NCI-H1417 (cell line): ENCODE measurements around the gene STX18.

Source experiments
- DNase-seq, 3 experiments: peaks; one replicate each; lab custom pipeline; 2025; lab: John Stamatoyannopoulos, UW

The STX18 gene

DNA sequence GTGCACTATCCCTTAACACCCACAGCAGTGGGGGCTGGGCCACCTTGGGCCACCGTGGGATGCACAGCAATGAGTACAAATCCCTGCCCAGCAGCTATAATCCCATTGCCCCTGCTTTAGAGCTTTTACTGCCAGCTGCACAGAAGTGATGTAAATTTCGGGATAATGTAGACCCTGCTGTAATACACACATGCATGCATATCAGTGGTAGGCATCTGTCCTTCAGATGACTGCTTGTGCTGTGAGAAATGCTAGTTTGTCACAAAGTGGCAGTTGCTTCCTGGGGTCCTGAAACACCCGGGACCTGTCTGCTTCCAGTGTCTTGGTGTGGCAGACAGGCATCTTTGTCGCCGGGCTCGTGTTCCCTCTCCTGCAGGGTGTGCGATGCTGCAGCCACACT lies 140.8 kb downstream of the STX18 start:
- no peak for DNase-seq

DNA sequence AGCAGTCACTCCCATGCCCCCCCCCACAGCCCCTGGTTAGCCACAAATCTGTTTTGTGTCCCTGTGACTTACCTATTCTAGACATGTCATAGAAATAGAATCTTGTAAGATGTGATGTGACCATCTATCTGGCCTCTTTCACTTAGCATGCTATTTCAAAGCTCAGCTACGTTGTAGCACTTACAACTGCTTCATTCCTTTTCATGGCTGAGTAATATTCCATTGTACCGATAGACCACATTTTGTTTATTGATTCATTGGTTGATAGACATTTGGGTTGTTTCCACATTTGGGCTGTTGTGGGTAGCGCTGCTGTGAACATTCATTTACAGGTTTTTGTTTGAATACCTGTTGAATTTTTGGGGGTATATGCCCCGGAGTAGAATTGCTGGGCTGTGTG lies 143.4 kb downstream of the STX18 start:
- DNase-seq: no peak

DNA sequence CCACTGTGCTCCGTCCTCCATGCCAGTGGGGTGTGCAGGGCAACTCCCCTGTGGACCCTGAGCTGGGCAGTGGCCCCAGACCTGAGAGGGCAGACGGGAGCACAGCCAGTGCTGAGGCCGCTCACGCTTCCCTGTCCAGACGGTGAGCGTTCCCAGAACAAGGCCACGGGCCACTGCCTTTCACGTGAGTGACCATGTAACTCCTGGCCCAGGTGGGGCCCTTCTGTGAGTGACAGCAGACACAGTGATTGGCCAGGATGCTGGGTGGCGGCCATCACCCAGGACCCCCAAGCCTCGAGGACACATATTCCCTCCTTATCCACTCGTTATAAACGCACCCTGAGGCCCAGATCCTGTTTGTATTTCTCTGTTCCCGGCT lies 144.4 kb downstream of the STX18 start:
- no peak for DNase-seq

DNA sequence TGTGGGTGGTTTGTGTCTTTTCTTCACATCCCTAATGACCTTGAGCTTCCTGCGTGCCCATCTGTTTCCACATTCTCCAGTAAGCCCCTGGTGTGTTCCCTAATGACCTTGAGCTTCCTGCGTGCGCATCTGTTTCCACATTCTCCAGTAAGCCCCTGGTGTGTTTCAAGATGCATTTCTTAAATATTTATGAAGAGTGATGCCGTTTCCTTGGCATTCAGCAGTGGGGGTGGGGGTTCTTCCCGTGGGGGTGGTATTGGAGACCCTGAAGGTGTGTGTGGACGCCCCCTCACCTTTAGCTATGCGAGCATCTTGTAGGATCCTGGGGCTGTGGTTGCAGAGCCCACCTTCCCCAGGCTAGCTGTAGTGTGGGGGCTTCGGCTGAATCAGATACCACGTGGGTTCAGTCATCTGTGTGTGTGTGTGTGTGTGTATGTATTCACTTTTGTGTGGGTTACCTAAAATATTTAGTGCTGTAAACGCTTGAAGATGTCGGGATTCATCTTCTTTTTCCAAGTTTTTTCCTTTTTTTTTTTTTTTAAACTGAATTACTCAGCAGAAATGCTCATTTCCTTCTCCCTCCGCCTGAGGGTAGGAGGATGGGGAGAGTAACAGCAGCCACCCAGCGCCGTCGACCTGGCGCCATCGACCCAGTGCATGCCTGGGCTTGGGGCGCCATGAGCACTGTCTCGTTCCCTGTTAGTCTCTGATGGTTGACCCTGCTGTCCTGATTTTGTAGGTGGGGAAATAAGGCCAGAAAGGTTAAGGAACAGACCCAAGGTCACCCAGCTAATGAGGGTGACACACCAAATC lies 145.0 kb downstream of the STX18 start:
- DNase-seq: no peak

DNA sequence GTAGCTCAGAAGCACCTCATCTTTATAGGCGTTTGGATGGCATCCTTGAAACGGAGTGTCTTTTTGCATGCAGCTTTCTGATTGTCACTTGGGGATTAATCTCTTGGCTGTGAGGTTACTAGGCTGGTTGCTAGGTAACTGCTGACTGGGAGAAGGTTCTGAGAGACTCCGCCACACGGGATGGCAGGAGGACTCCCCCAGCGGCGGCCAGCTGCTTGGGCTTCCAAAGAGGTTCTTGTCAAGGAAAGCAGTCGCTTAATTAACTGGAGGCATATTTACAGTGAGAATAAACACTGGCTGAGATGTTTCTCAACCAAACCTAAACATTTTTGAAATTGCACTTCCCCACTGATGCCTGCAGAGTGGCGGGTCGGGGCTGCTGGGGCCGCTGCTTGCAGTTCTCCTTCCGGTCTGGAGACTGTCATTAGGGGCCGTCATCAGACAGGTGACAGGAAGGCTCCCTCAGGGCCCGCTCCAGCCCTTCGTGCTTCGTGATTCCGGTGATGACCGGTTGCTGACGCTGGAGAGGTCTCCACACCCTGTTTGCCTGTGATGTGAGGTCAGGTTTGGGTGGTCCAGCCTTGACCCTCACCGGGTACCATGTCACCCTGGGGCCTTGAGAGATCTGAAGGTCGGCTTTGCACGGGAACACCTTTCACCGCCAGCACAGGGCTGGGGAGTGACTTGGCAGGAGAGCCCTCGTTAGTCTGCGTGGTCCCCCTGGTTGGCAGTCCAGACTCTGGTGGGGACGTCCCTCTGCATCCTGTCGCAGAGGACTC lies 145.8 kb downstream of the STX18 start:
- DNase-seq: peak; percentile 80 to 91 (median 86)

DNA sequence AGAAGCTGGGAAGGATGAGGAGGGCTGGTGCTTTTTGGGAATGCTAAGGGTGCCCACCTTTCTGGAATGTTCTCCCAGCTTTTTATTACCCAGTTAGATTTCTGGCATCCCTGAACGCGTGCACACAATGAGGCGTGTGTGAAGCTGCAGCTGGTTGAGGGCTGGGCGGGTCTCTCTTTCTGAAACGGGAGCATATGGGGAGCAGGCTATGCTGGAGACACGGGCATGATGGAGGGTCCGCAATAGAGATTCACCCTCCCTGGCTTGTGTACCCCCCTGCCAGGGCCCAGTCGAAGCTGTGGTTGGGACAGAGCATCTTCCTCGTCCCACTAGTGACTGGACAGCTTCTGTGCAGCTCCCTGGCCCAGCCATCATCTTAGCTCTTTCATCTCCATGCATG lies 146.5 kb downstream of the STX18 start:
- DNase-seq: peak in 1 of 3 experiments; percentile 33

DNA sequence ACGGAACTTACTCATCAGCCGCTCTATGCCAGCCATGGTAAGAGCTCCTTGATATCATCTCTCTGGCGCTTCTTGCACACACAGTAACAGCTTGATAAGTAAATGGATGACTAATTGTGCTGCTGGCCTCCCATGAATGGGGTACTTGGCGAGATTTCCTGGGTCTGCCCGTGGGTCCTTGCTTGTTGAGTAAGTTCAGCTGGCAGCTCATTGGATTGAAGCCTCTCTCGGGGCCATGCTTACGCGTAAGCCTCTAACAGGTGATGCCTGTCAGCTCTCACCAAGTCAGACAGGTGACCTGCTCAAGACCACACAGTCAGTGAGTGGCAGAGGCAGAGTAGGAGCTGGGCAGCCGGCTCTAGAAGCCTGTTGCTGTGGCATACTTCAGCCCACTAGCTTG lies 147.2 kb downstream of the STX18 start:
- no peak for DNase-seq

DNA sequence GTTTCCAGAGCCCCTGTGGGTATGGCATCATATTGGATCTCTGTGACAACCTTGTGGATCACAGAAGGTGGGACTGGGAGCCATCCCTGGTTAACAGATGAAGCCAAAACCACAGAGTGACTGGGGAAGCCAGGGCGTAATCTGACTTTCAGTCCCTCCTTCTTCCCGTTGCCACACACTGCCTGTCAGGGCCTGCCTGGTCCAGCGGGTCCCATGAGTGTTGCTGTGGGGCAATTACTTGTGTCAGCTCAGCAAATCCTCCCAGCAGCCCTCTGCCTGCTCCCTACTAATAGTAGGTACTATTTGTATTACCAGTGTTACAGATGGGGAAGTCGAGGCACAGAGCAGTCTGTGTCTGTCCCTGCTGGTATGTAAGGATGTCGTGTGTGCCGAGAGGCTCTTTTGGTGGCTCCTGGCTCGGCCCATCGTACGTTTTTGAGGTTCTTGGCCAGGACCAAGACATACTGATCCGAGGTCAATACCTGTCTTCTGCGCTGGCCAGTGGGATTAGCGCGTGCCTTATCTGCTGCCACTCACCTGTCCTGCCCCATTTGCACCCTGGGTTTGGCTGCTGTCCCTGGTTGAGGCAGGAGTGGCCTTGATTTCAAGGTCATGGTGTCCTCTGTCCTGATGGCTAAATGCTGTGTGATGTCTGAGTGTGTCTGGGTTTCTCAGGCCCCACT lies 149.2 kb downstream of the STX18 start:
- no peak for DNase-seq

DNA sequence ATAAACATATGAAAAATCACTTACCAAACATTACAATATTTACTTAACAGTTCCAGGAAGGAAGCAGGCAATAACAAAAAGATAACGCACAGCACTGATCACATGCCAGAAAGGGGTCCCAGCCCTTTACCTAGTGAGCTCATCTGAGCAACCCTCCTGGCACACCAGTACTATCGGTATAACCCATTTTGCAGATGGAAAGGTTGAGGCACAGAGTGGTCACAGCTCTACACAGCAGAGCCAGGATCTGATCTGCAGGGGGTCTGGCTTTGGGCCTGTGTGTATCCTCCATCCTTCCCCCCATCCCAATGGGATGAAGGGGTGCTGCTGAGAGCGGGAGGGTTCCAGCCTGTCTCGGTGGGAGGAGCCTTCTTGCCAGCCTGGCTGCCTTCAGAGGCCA lies 150.0 kb downstream of the STX18 start:
- DNase-seq: no peak

DNA sequence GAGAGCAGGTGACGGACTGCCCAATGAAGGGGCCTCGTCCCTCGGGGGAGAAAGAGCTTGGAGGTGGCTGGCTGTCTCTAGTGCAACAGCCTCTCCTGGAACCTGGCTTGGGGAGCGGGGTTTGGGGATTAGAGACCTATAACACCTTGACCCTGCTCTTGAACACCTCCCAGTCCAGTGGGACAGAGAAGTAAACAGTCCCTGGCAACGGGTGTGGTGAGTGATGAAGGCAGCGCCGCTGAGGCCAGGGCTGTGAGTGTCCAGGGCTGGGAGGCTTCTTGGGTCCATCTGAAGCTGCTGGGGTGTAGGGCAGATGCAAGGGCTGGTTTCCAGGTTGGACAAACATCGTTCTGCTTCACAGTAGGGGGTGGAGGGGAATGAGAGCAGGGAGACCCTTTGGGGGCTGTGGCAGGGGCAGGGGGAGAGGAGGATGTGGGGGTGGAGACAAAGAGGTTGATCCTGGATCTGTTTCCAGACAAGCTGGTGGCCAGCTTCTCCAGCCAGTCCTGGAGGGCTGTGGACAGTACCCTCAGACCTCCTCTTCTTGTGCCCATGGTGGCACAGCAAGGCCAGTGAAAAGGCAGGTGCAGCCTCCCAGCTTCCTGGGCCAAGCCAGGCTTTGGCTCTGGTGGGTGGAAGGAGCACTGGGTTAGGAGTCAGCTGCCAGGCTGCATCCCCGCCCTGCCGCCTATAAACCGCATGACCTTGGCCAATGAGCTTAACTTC lies 151.2 kb downstream of the STX18 start:
- no peak for DNase-seq

DNA sequence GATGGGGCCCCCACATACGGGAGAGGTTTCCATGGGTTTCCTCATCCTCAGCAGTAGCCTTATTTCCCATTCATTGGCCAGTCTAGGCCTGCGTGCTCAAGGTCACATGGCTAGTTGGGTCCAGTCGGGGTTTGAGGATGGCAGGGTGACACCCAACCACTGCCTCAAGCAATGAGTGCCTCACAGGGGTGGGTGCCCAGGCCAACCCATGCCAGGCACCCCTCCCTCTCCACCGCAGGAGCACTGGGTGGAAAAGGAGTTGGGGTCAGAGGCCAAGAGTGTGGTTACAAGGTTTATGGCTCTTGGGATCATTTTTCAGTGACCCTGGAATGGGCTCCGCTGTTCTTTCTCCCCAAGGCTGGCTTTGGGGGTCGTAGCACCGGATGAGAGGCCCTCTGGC lies 151.8 kb downstream of the STX18 start:
- DNase-seq: no peak

DNA sequence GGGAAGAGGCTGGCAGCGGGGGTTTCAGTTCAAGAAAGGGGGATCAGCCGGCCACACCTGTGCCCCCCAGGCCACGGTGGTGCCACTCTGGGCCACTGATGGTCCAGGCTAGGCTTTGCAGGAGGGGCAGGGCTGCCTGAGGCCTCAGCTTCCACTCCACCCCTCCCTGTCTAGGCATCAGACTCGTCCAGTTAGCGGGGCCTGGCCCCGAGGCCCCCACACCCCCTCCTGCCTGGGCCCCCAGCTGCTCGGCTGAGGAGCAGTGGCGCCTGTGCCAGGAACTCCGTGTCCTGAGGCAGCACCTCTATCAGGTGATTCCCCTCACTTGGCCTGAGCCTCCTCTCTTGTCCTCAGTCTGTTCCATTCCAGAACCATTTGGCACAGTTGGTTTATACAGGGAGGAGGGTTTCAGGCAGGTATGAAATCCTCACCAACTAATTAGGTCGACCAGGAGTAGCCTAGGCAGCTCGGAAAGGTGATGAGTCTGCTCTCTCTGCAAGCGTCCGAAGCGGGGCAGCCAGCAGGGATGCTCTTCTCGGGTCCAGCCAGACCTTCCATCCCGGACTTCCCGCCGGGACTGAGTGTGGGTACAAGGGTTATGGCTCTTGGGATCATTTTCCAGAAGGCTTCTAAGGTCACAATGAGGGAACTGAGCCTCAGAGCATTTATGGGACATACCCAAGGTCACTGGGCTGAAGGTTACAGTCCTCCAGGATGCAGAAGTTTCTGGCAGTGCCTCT lies 152.8 kb downstream of the STX18 start:
- DNase-seq: no peak

DNA sequence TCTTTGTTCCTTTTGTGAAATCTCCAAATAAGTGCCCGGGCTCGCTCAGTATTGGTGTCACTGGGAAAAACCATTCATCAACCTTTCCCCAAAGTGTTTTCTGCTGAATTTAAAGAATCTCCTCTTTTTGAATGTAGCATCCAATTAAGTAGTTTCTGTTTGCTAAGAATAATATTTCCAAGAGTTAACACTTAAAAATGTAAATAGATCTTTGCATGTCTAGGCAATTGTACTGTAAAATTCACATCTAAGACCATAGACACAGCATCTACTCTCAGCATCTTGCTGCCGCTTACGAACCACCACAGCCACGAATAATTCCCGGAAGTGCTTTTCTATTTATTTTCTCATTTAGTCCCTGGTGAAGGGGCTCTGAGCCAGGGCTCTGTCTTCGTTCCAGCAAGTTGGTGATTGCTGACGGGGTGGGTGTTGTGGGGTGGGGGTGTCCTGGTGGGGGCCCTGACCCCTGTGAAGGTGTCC lies 153.5 kb downstream of the STX18 start:
- no peak for DNase-seq

DNA sequence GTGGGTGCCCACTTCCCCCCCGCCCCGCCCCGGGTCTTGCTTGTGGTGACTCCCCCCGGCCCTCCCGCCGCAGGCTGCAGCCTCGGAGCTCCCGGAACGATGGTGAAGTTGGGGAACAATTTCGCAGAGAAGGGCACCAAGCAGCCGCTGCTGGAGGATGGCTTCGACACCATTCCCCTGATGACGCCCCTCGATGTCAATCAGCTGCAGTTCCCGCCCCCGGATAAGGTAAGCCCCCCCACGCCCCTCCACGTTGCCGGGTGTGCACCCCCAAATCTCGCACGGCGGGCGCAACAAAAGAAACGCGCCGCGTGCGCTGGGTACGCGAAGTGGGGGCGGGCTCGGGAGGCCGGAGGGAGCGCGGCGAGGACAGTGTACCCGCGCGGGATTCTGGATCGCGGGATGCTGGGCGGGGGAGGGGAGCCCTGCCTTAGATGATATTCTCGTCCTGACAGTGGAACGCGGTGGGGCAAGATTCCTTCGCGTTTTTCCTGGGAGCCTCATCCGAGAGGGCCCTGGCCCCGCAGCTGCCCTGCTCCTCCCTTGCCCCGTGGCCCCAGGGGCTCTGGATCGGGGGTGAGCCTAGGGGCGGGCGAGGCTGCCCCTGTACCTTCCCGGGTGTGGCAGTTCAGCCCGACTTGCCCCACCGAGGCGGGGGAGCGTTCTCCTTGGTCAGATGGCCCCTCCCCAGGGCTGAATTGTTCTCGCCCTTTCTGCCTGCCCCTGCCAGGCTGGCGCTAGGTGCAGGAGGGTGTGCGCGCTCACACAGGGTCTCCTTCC lies 154.1 kb downstream of the STX18 start:
- DNase-seq: peak in 2 of 3 experiments; percentile 38 to 54

DNA sequence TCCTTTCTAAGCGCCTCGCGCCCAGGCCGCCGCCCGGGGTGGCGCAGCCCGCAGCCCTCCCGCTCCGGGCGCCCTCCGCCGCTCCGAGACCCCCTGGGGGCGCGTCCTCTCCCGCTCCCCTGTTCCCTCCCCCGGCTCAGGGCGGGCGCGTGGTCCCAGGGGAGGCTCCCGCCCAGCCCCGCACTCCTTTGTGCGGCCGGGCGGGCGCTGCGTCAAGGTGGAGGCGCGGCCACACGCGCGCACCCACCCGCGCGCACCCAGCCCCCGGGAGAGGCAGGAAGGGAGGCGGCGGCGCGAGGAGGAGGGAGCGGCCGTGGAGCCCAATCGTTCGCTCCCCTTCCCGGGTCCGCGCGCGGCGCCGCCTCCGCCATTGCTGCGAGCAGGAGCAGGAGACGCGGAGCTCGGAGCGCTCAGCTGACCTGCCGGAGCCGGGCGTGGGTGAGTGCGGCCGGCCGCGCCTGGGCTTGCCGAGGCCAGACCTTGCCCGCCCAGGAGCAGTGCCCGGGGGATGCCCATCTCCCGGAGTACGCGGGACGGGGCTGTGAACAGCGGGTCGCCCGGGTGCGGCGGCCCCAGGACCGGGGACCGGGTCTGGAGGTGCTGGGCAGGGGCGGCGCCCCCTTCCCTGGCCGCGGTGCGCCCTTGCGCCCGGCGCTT lies 155.0 kb downstream of the STX18 start, which contains the start of gene NSG1:
Gene NSG1, plus strand, starts transcription at position 367 of the 657 bp plus-strand sequence. CDS start 528 bp downstream, outside the sequence.
- peak; percentile 40 to 83 (median 78) for DNase-seq

DNA sequence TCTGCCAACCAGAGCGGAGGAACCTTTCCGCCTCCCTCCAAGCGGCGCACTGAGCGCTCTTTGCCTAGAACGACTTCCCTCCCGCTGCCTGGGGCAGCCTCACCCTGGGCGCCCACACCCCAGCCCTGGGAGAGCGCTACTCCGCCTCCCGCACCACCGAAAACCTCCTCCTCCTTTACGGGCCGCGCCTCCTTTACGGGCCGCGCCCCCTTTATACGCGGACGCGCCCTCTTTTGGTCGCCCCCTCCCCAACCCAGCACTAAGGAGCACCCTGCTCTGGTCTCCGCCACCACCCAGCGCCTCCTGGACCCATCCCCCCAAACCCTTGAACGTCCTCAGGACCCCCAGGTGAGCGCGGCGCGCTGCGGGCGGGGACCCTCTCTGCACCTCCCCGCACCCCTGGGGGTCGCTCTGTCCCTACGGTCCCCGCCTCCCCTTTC lies 155.5 kb downstream of the STX18 start:
- DNase-seq: peak in 2 of 3 experiments; percentile 77 to 83

DNA sequence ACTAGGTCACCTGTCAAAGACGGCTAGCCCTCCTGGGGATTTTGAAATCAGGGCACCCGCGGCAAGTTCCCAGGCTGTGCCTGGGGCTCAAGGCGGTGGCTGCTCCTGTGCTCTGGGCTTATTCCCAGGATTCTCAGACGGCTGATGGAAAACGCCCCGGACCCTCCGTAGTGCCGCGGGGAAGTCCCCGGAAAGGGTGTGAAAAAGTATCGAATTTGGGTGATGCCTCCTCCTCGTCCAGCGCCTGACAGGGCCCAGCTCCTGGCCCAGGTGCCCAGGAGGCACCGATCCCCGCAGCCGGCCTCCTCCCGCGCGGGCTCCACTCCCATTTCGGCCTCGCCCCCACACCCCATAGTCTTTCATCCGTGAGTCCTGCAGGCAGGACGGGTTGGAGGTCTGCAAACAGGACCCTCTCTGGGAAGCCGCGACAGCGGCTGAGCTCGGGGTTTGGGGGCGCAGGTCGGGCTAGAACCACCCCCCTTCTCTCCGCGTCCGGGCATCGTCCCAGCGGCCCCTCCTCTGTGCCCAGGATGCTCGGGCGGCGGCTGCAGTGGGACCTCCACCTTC lies 156.0 kb downstream of the STX18 start:
- DNase-seq: no peak

DNA sequence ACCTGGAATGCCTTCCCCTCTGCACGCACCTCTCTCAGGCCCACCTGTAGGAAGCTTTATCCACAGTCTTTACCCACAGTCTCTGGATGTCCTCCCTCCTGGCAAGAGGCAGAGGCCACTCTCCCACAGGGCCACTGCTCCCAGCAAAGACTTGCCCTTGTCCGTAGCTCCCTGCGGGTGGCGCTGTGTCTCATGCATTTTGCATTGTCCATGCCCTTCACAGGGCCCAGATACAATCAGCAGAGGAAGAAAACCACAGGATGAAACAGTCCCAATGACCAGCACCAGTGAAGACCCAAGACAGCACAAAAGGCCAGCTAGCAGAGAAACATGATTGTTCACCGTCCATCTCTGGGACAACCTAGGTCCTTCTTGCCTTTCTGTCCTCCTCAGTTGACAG lies 157.0 kb downstream of the STX18 start:
- peak in 1 of 3 experiments; percentile 18 for DNase-seq

DNA sequence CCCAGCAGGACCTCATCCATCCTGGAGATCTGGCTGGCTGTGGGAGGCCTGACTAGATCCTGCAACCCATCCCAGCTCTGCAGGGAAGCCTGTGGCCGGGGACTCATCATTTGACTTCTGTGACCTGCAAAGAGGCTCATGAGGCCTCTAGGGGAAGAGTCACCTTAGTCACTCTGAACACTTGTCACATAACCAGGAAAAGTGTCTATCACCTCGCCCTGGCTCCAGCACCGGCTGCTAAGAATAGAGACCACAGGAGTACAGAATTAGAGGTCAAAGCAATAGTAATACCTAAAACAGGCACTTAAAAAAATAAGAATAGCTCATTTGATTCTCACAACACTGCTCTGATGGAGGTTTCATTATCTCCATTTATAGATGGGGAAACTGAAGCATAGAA lies 158.8 kb downstream of the STX18 start:
- DNase-seq: no peak
